Gastroesophageal sphincter (tissue), 3 donors: ENCODE measurements around the gene LIAS.

Source experiments
- CTCF ChIP-seq, 4 experiments: fragments of 200-600 bp in 2 of 4; fragments of 450-650 bp in 2 of 4; sonication (generic) in 1 of 4; IDR thresholded peaks; one replicate each; pipeline ENCODE4 v1.5.1; 2017 to 2019; ENCODE audit warnings: antibody characterized with exemption in 4 of 4, mild to moderate bottlenecking in 2 of 4, moderate library complexity in 2 of 4
- EP300 ChIP-seq: sonication (generic); formaldehyde crosslinking; IDR thresholded peaks from one replicate; pipeline ENCODE4 v1.6.1; 2017; ENCODE audit warnings: antibody characterized with exemption, mild to moderate bottlenecking
- POLR2A ChIP-seq, 2 donors: fragments of 450-650 bp; IDR thresholded peaks; one replicate each; pipeline ENCODE4 v1.6.1; 2017; ENCODE audit warnings: antibody characterized with exemption in 2 of 2, mild to moderate bottlenecking in 2 of 2, moderate library complexity in 1 of 2
- POLR2AphosphoS5 ChIP-seq: sonication (generic); formaldehyde crosslinking; IDR thresholded peaks from one replicate; pipeline ENCODE4 v1.6.1; 2017; ENCODE audit warnings: antibody characterized with exemption

GRCh38 chr4:39450618-39451017 is 8.2 kb upstream of the LIAS start:
- TF ChIP-seq CTCF (IDR thresholded peaks at IDR 0.05) (no peak), POLR2AphosphoS5 (no peak), POLR2A (IDR thresholded peaks at IDR 0.05) (no peak), EP300 (no peak)
